H1 (cell line): ENCODE measurements around the gene ANKFY1. TPM values are rescaled to one million over a fixed set of nuclear protein-coding genes. Genes with fewer than 3 reads are reported as not detected.
A peak's percentile ranks its signal among the peaks of the same experiment; 100 is the strongest.

ENCODE experiments used
- CTCF ChIA-PET: fragments of 300-600 bp; sonication (Branson Sonifier 250); formaldehyde crosslinking; loops from one replicate; lab custom pipeline; 2021; ENCODE audit not compliant: partially characterized antibody; lab: Charles Lee
- POLR2A ChIA-PET: fragments of 300-600 bp; sonication (Branson Sonifier 250); formaldehyde crosslinking; loops from one replicate; lab custom pipeline; 2021; ENCODE audit warnings: inconsistent platforms; ENCODE audit not compliant: partially characterized antibody; lab: Charles Lee
- DNase-seq, 2 experiments: peaks; one replicate each; pipeline versions ENCODE4 v3.0.0 to v3.0.0-alpha.2; 2010 to 2022; ENCODE audit warnings: low spot score in 2 of 2, low read depth in 1 of 2, mixed read lengths in 1 of 2
- FAIRE-seq: peaks from 2 replicates; lab custom pipeline; 2011; peaks lifted over from hg19 to GRCh38; lab: Jason Lieb, UNC
- H2AFZ ChIP-seq: 2 replicates; pipeline ENCODE4 v1.8.1; 2012; ENCODE audit warnings: low read length, inconsistent platforms
- H2AK5ac ChIP-seq: 2 replicates; pipeline ENCODE4 v1.6.1; 2013; ENCODE audit warnings: low read depth, low read length
- H2BK120ac ChIP-seq: replicated peaks from 2 replicates; pipeline ENCODE3; 2013; ENCODE audit warnings: low read depth, low read length, inconsistent platforms
- H2BK12ac ChIP-seq: 2 replicates; pipeline ENCODE4 v1.6.1; 2013; ENCODE audit warnings: low read depth, low read length
- H2BK15ac ChIP-seq: 2 replicates; pipeline ENCODE4 v1.6.1; 2013; ENCODE audit warnings: low read length
- H2BK20ac ChIP-seq: 2 replicates; pipeline ENCODE4 v1.6.1; 2013; ENCODE audit warnings: low read length
- H2BK5ac ChIP-seq: 2 replicates; pipeline ENCODE4 v1.6.1; 2013; ENCODE audit warnings: low read depth, low read length
- H3K14ac ChIP-seq: 2 replicates; pipeline ENCODE4 v1.6.1; 2013; ENCODE audit warnings: inconsistent platforms; ENCODE audit not compliant: insufficient read length
- H3K18ac ChIP-seq: 2 replicates; pipeline ENCODE4 v1.6.1; 2013; ENCODE audit warnings: low read length; ENCODE audit errors: extremely low read depth
- H3K23ac ChIP-seq: 2 replicates; pipeline ENCODE4 v1.6.1; 2013; ENCODE audit warnings: inconsistent platforms; ENCODE audit not compliant: insufficient read length
- H3K23me2 ChIP-seq: 2 replicates; pipeline ENCODE4 v1.6.1; 2013; ENCODE audit warnings: low read depth, low read length
- H3K27ac ChIP-seq: 2 replicates; pipeline ENCODE4 v1.6.1; 2011; ENCODE audit warnings: low read depth, low read length, inconsistent platforms
- H3K27me3 ChIP-seq, 4 experiments: replicated peaks in 1 of 4; 1 replicate in 1 of 4; 2 replicates in 3 of 4; pipeline versions ENCODE4 v1.6.1 to v1.8.1; 2011 to 2013; ENCODE audit warnings: low read length in 3 of 4, mild to moderate bottlenecking in 3 of 4, inconsistent platforms in 2 of 4, mixed read lengths in 2 of 4, moderate library complexity in 1 of 4; ENCODE audit not compliant: control insufficient read depth in 3 of 4, insufficient read depth in 3 of 4; ENCODE audit errors: extremely low read depth in 1 of 4
- H3K36me3 ChIP-seq, 4 experiments: 2 replicates each; pipeline versions ENCODE4 v1.6.1 to v1.8.1; 2011 to 2013; ENCODE audit warnings: mild to moderate bottlenecking in 4 of 4, low read length in 3 of 4, moderate library complexity in 2 of 4, control low read depth in 1 of 4, inconsistent platforms in 1 of 4; ENCODE audit not compliant: insufficient read depth in 4 of 4, control insufficient read depth in 2 of 4
- H3K4ac ChIP-seq: replicated peaks from 2 replicates; pipeline ENCODE3; 2013; ENCODE audit warnings: low read length, low read depth, mixed read lengths, inconsistent platforms; ENCODE audit not compliant: insufficient read length
- H3K4me1 ChIP-seq, 4 experiments: replicated peaks in 1 of 4; 1 replicate in 1 of 4; 2 replicates in 3 of 4; pipeline versions ENCODE4 v1.6.1 to v1.8.1; 2011 to 2013; ENCODE audit warnings: low read length in 3 of 4, inconsistent platforms in 2 of 4, mixed read lengths in 1 of 4; ENCODE audit not compliant: insufficient read depth in 4 of 4, control insufficient read depth in 3 of 4
- H3K4me2 ChIP-seq, 2 experiments: 2 replicates each; pipeline versions ENCODE4 v1.6.1 to v1.8.1; 2011 to 2013; ENCODE audit warnings: low read depth in 2 of 2, low read length in 2 of 2, control low read depth in 1 of 2, inconsistent platforms in 1 of 2, mild to moderate bottlenecking in 1 of 2; ENCODE audit not compliant: insufficient read depth in 1 of 2
- H3K4me3 ChIP-seq, 4 experiments: fragments of 200-600, 300-600 bp in 1 of 4; sonication (generic), shearing (Covaris generic), sonication (Bioruptor Twin) in 1 of 4; 2 replicates each; pipeline versions ENCODE4 v1.5.1 to v1.8.1; 2011 to 2016; ENCODE audit warnings: low read length in 4 of 4, low read depth in 3 of 4, control low read depth in 2 of 4, inconsistent platforms in 2 of 4, mild to moderate bottlenecking in 2 of 4, mixed read lengths in 1 of 4, moderate library complexity in 1 of 4; ENCODE audit not compliant: insufficient read depth in 2 of 4; ENCODE audit errors: extremely low read depth in 1 of 4
- H3K56ac ChIP-seq: replicated peaks from 2 replicates; pipeline ENCODE3; 2013; ENCODE audit warnings: low read depth, mild to moderate bottlenecking, mixed read lengths, low read length, inconsistent platforms; ENCODE audit not compliant: insufficient read length
- H3K79me1 ChIP-seq: 2 replicates; pipeline ENCODE4 v1.6.1; 2013; ENCODE audit warnings: low read depth, low read length, control low read depth
- H3K79me2 ChIP-seq, 2 experiments: 2 replicates each; pipeline versions ENCODE4 v1.6.1 to v1.8.1; 2012 to 2013; ENCODE audit warnings: low read length in 2 of 2, mild to moderate bottlenecking in 2 of 2, inconsistent platforms in 1 of 2; ENCODE audit not compliant: insufficient read depth in 2 of 2, control insufficient read depth in 1 of 2
- H3K9ac ChIP-seq, 4 experiments: replicated peaks in 1 of 4; 1 replicate in 1 of 4; 2 replicates in 3 of 4; pipeline versions ENCODE4 v1.6.1 to v1.8.1; 2011 to 2013; ENCODE audit warnings: low read depth in 3 of 4, low read length in 3 of 4, control low read depth in 2 of 4, mild to moderate bottlenecking in 2 of 4, moderate library complexity in 2 of 4, inconsistent platforms in 1 of 4; ENCODE audit errors: extremely low read depth in 1 of 4
- H3K9me3 ChIP-seq, 2 experiments: 2 replicates each; pipeline versions ENCODE4 v1.6.1 to v1.8.1; 2012 to 2013; ENCODE audit warnings: mild to moderate bottlenecking in 2 of 2, moderate library complexity in 2 of 2, control low read depth in 1 of 2, inconsistent platforms in 1 of 2, low read depth in 1 of 2, low read length in 1 of 2, mixed read lengths in 1 of 2; ENCODE audit not compliant: insufficient read depth in 2 of 2
- H4K20me1 ChIP-seq, 2 experiments: replicated peaks in 1 of 2; 2 replicates each; pipeline versions ENCODE3 to v1.8.1; 2011 to 2013; ENCODE audit warnings: inconsistent platforms in 2 of 2, low read length in 2 of 2, mild to moderate bottlenecking in 1 of 2; ENCODE audit not compliant: insufficient read depth in 2 of 2, control insufficient read depth in 1 of 2
- H4K5ac ChIP-seq: 2 replicates; pipeline ENCODE4 v1.6.1; 2013; ENCODE audit warnings: low read length, low read depth, mixed read lengths, inconsistent platforms; ENCODE audit not compliant: insufficient read length
- H4K8ac ChIP-seq: 2 replicates; pipeline ENCODE4 v1.8.0; 2013; ENCODE audit warnings: mild to moderate bottlenecking, moderate library complexity, low read length, inconsistent platforms; ENCODE audit not compliant: insufficient read depth; ENCODE audit errors: extremely low read depth
- H4K91ac ChIP-seq: replicated peaks from 2 replicates; pipeline ENCODE3; 2013; ENCODE audit warnings: low read length, mixed read lengths, inconsistent platforms; ENCODE audit not compliant: insufficient read length
- BCL11A ChIP-seq, 2 experiments: IDR thresholded peaks; one replicate each; pipeline ENCODE4 v1.6.1; 2011; ENCODE audit warnings: low read depth in 2 of 2, low read length in 2 of 2, mild to moderate bottlenecking in 2 of 2
- E2F6 ChIP-seq: IDR thresholded peaks from 2 replicates; pipeline ENCODE4 v1.6.1; 2012; ENCODE audit warnings: inconsistent platforms
- EP300 ChIP-seq, 2 experiments: IDR thresholded peaks; 1 replicate in 1 of 2; 2 replicates in 1 of 2; pipeline ENCODE4 v1.6.1; 2011 to 2012; ENCODE audit warnings: low read depth in 2 of 2, low read length in 2 of 2, mild to moderate bottlenecking in 2 of 2, borderline replicate concordance in 1 of 2, inconsistent platforms in 1 of 2, moderate library complexity in 1 of 2
- FOSL1 ChIP-seq: IDR thresholded peaks from 2 replicates; pipeline ENCODE4 v1.6.1; 2011; ENCODE audit warnings: mild to moderate bottlenecking, low read depth, low read length, moderate library complexity; ENCODE audit not compliant: insufficient read depth
- RAD21 ChIP-seq, 2 experiments: IDR thresholded peaks in 1 of 2; conservative IDR thresholded peaks in 1 of 2; 2 replicates each; pipeline ENCODE4 v1.6.1; 2011; ENCODE audit warnings: low read depth in 2 of 2, low read length in 2 of 2, improper control_type of control experiment in 1 of 2, inconsistent platforms in 1 of 2, mild to moderate bottlenecking in 1 of 2, moderate library complexity in 1 of 2
- TAF1 ChIP-seq: IDR thresholded peaks from 2 replicates; pipeline ENCODE4 v1.6.1; 2011; ENCODE audit warnings: mild to moderate bottlenecking, low read depth, low read length
- WGBS, 2 experiments: shearing (Covaris generic) in 1 of 2; methylation state at CpG; one replicate each; pipeline versions ENCODE4 v1.1.6 to v1.1.7; 2013 to 2015; ENCODE audit warnings: low lambda C conversion rate in 2 of 2, mixed read lengths in 2 of 2, inconsistent platforms in 1 of 2, low coverage in 1 of 2, missing lambda C conversion rate in 1 of 2; ENCODE audit not compliant: insufficient replicate concordance in 2 of 2, insufficient coverage in 1 of 2, insufficient read length in 1 of 2; ENCODE audit errors: extremely low coverage in 1 of 2, missing lambda C conversion rate in 1 of 2; 5-methylcytosine and 5-hydroxymethylcytosine counted together
- polyA plus RNA-seq, 7 experiments: library from polyadenylated mRNA; depleted of rRNA in 3 of 7; stranded (reverse) in 5 of 7; unstranded in 2 of 7; fragments of >200 nt in 5 of 7; fragments of 200-250 nt in 2 of 7; gene quantifications; 1 replicate in 5 of 7; 2 replicates in 1 of 7; 4 replicates in 1 of 7; pipeline versions ENCODE4 v1.2.1 to v1.2.3, GENCODE V29; 2011 to 2013; ENCODE audit warnings: missing spikeins in 2 of 7, mixed read lengths in 2 of 7
- total RNA-seq: library from RNA; stranded (reverse); fragmentation: NEBNext Ultra II Directional; extraction: Animal tissue kit (Norgen Biotek cat#: 25700); gene quantifications from 2 replicates; pipeline ENCODE4 v1.2.1, GENCODE V29; 2021

ANKFY1 gene
- total and polyA plus RNA-seq, 2 of the 8 experiments (the other 6 are each of a cell fraction or from before 2014, with no cell fraction given) = 28.3 to 45.3 TPM

GRCh38 chr17:4155980-4156620 is 107.7 kb downstream of the ANKFY1 start:
- Histone ChIP-seq H2BK15ac (no peak overlapping the region), H3K4me2 (no peak overlapping the region), H3K9ac (no peak overlapping the region), H3K4ac (no peak overlapping the region), H2AK5ac (no peak overlapping the region), H3K23ac (no peak overlapping the region), H4K8ac (no peak overlapping the region; the same call in 1 of the 2 replicates), H4K91ac (no peak overlapping the region), H3K27ac (0 out of 2 replicates have a peak overlapping the region, but pooled peaks have one; percentile 23), H3K14ac (no peak overlapping the region), H3K79me1 (no peaks in the 10 kb centered on the region), H3K23me2 (no peaks in the 10 kb centered on the region), H2BK120ac (no peak overlapping the region), H2AFZ (no peak overlapping the region), H3K27me3 (no peaks in the 10 kb centered on the region; a peak in 1 of 7 replicates), H3K79me2 (no peaks in the 10 kb centered on the region), H3K56ac (no peak overlapping the region), H3K4me1 (peaks cover 0 to under 1% (median 0%) of the 10 kb centered on the region in 4 experiments; a peak in 1 of 7 replicates), H3K9me3 (no peaks in the 10 kb centered on the region), H3K18ac (no peak overlapping the region), H4K5ac (no peak overlapping the region), H2BK20ac (no peak overlapping the region), H2BK12ac (no peak overlapping the region; the same call in 1 of the 2 replicates), H3K4me3 (no peak overlapping the region), H2BK5ac (no peak overlapping the region), H4K20me1 (peaks cover 0 to 3% of the 10 kb centered on the region in 2 experiments), H3K36me3 (no peaks in the 10 kb centered on the region)
- DNase-seq (no peak), FAIRE-seq (no peak)
- 82% methylated on average over 10 of the region's 10 CpGs; no CpG with 5 or more reads in 1 of the 2 experiments for WGBS, 2 experiments
- ChIA-PET CTCF (interaction anchor here (0.7 to 2.6 kb wide), 17 partner anchors 10 to 222 kb away, joined by 3 to 16 read pairs (median 4); no protein-coding TSS in a partner anchor), POLR2A (interaction anchor here (0.7 to 12.0 kb wide), 3 partner anchors 10 to 293 kb away, joined by 3 to 117 read pairs (median 3); partner anchors contain the start of genes CYB5D2 and ZZEF1)
- TF ChIP-seq FOSL1 = no peak
- no peak for TF ChIP-seq BCL11A (IDR thresholded peaks at IDR 0.05; ENCODE audit: low read depth in 2 of 2, low read length in 2 of 2)
- peak in 1 of 2 experiments; percentile 19; a peak in 1 of 4 replicates for TF ChIP-seq RAD21 (IDR thresholded peaks at IDR 0.05 in 1 of 2, conservative IDR thresholded peaks at IDR 0.05 in 1 of 2; ENCODE audit: low read depth in 2 of 2, low read length in 2 of 2)
- no peak for TF ChIP-seq EP300 (IDR thresholded peaks at IDR 0.05; ENCODE audit: borderline replicate concordance in 1 of 2, low read depth in 2 of 2, low read length in 2 of 2)
- no peak for TF ChIP-seq TAF1
- no peak for TF ChIP-seq E2F6
